PC-3 (cell line): Measurements from ENCODE around the gene FER1L5.

Experiments used
- EZH2phosphoT487 ChIP-seq: fragments of 300-600 bp; sonication (generic); IDR thresholded peaks from 2 replicates; pipeline ENCODE4 v1.6.1; 2018; ENCODE audit warnings: mild to moderate bottlenecking, antibody characterized with exemption, low read length, borderline replicate concordance
- TF ChIP-seq, protein P1 (sequence below): fragments of 300-600 bp; sonication (generic); conservative IDR thresholded peaks from 2 replicates; pipeline ENCODE4 v1.5.1; 2017; ENCODE audit warnings: antibody characterized with exemption, low read depth, mild to moderate bottlenecking, low read length

GRCh38 chr2:96754317-96754716 lies 111.8 kb downstream of the FER1L5 start:
- no peak for TF ChIP-seq EZH2phosphoT487
- TF ChIP-seq, protein P1, sequence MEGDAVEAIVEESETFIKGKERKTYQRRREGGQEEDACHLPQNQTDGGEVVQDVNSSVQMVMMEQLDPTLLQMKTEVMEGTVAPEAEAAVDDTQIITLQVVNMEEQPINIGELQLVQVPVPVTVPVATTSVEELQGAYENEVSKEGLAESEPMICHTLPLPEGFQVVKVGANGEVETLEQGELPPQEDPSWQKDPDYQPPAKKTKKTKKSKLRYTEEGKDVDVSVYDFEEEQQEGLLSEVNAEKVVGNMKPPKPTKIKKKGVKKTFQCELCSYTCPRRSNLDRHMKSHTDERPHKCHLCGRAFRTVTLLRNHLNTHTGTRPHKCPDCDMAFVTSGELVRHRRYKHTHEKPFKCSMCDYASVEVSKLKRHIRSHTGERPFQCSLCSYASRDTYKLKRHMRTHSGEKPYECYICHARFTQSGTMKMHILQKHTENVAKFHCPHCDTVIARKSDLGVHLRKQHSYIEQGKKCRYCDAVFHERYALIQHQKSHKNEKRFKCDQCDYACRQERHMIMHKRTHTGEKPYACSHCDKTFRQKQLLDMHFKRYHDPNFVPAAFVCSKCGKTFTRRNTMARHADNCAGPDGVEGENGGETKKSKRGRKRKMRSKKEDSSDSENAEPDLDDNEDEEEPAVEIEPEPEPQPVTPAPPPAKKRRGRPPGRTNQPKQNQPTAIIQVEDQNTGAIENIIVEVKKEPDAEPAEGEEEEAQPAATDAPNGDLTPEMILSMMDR, result no peak
